ENCODE data around the gene SPATA32. TPM values are rescaled to one million over a fixed set of nuclear protein-coding genes. Genes with fewer than 3 reads are reported as not detected.
"Not testable (repeated sequence)": the region's sequence is repeated elsewhere in the genome, so short reads cannot be mapped to it uniquely, and the experiment has no call there.

Gene SPATA32
- total RNA-seq, 2 experiments from 2014 or later, result 0.20 to 0.27 TPM

DNA sequence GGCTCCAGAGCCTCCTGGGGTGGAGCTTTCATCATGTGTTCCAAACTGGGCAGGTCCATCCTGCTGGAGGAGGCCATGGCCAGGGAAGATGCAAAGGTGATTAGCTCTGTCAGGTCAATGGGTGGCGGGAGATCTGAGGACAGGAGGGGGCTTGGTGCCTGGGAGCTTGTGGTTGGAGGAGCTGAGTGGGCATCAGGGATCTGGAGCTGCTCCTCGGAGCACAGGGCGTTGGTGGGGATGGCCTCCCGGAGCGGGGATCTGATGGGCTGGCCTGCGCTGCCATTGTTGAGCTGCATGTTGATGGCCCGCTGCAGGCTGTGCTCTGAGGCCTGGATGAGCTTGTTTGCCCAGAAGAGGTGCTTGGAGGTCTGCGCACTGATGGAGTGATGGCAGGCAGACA is 6.5 kb downstream of the SPATA32 start:
- H3K4me3 ChIP-seq (ENCODE audit: low read length), result no peak overlapping the region
- intact Hi-C loops (cut with DNase I, micrococcal nuclease), result no loop called here
- H3K27ac ChIP-seq (ENCODE audit: low read depth in 1 of 2, low read length in 2 of 2), result no peak overlapping the region
- H3K4me1 Mint-ChIP-seq (ENCODE audit: low read depth), result peaks cover 68% of the 10 kb centered on the region
- no peak for TF ChIP-seq CTCF (IDR thresholded peaks at IDR 0.05)
- H3K9me3 Mint-ChIP-seq, result no peaks in the 10 kb centered on the region
- DNase-seq (no peak), ATAC-seq (ENCODE audit: poor library complexity) (no peak)
- H3K9me3 ChIP-seq (ENCODE audit: control insufficient read depth in 1 of 2, insufficient read depth in 1 of 2, low read length in 2 of 2), result no peaks in the 10 kb centered on the region
- no peaks in the 10 kb centered on the region for H3K27me3 Mint-ChIP-seq
- peaks cover 51% of the 10 kb centered on the region for H3K4me1 ChIP-seq (ENCODE audit: insufficient read depth, low read length)
- POLR2A ChIA-PET, result interaction anchor here (0.5 to 6.5 kb wide), 6 partner anchors 7 to 61 kb away, joined by 3 to 59 read pairs (median 7); no protein-coding TSS in a partner anchor
- H3K36me3 Mint-ChIP-seq (ENCODE audit: low read depth), result peaks cover 28% of the 10 kb centered on the region
- no peak overlapping the region for H3K4me3 Mint-ChIP-seq
- CTCF ChIA-PET, result interaction anchor here (1.6 to 2.7 kb wide), 3 partner anchors 16 to 36 kb away, joined by 4 to 10 read pairs (median 8); no protein-coding TSS in a partner anchor
- peak overlapping the region; percentile 74 for H3K27ac Mint-ChIP-seq
- H3K36me3 ChIP-seq (ENCODE audit: insufficient read depth, low read length), result peaks cover 12% of the 10 kb centered on the region
- H3K27me3 ChIP-seq (ENCODE audit: control insufficient read depth in 1 of 2, insufficient read depth in 2 of 2, low read length in 2 of 2), result no peaks in the 10 kb centered on the region

DNA sequence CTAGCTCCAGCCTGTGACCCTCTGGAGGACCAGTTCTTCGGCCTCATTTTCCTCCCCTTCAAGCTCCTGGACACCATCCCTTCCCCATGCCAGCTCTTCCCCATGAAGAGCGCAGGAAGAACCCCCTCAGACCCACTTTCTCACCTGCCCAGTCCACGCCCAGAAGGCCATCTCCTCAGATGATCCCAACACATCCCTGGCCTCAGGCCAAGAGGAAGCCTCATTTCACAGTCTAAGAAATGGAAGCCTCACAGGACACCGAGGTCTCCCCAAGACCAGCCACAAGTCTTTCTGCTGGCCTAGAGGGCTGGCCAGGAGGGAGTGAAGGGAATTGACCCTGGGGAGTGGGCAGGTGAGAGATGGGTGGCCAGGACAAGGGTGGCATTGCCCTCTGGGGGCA is 8.0 kb downstream of the SPATA32 start:
- DNase-seq (no peak), ATAC-seq (ENCODE audit: poor library complexity) (no peak)
- Histone ChIP-seq H3K36me3 (ENCODE audit: insufficient read depth, low read length) (peaks cover 23% of the 10 kb centered on the region), H3K27me3 (ENCODE audit: control insufficient read depth in 1 of 2, insufficient read depth in 2 of 2, low read length in 2 of 2) (no peaks in the 10 kb centered on the region), H3K4me3 (ENCODE audit: low read length) (no peak overlapping the region), H3K27ac (ENCODE audit: low read depth in 1 of 2, low read length in 2 of 2) (no peak overlapping the region), H3K4me1 (ENCODE audit: insufficient read depth, low read length) (peaks cover 66% of the 10 kb centered on the region), H3K9me3 (ENCODE audit: control insufficient read depth in 1 of 2, insufficient read depth in 1 of 2, low read length in 2 of 2) (no peaks in the 10 kb centered on the region)
- no peak for TF ChIP-seq CTCF (IDR thresholded peaks at IDR 0.05)
- Mint-ChIP-seq H3K4me3 (no peak overlapping the region), H3K27ac (peak overlapping the region; percentile 100), H3K9me3 (no peaks in the 10 kb centered on the region), H3K27me3 (no peaks in the 10 kb centered on the region), H3K4me1 (ENCODE audit: low read depth) (peaks cover 72% of the 10 kb centered on the region), H3K36me3 (ENCODE audit: low read depth) (peaks cover 34% of the 10 kb centered on the region)
- POLR2A ChIA-PET, result interaction anchor here (1.0 to 4.3 kb wide), 4 partner anchors 9 to 35 kb away, joined by 3 to 23 read pairs (median 4); no protein-coding TSS in a partner anchor
- intact Hi-C loops (cut with DNase I, micrococcal nuclease), result no loop called here
- CTCF ChIA-PET, result interaction anchor here (2.0 to 2.7 kb wide), 2 partner anchors 9 to 35 kb away, joined by 6 to 10 read pairs; no protein-coding TSS in a partner anchor

DNA sequence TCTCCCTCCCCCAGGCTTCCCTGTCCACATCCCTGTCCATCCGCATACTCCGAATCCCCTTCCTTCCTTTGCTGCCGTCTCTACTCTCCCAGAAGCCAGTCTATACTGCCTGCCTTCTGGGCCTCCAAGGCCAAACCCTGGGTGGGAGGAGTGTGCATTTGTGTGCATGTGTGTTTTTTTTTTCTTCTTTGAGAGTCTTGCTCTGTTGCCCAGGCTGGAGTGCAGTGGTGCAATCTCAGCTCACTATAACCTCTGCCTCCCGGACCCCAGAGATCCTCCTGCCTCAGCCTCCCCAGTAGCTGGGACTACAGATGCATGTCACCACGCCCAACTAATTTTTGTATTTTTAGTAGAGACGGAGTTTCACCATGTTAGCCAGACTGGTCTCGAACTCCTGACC is 8.7 kb downstream of the SPATA32 start:
- Histone ChIP-seq H3K36me3 (ENCODE audit: insufficient read depth, low read length) (peaks cover 23% of the 10 kb centered on the region), H3K4me1 (ENCODE audit: insufficient read depth, low read length) (peaks cover 72% of the 10 kb centered on the region)
- H3K9me3 ChIP-seq (ENCODE audit: control insufficient read depth in 1 of 2, insufficient read depth in 1 of 2, low read length in 2 of 2); H3K4me3 ChIP-seq (ENCODE audit: low read length); H3K9me3 Mint-ChIP-seq; intact Hi-C loops (cut with DNase I, micrococcal nuclease); H3K4me3 Mint-ChIP-seq; H3K27me3 Mint-ChIP-seq; H3K27me3 ChIP-seq (ENCODE audit: control insufficient read depth in 1 of 2, insufficient read depth in 2 of 2, low read length in 2 of 2); DNase-seq; H3K27ac ChIP-seq (ENCODE audit: low read depth in 1 of 2, low read length in 2 of 2); ATAC-seq (ENCODE audit: poor library complexity): not testable (repeated sequence)
- peaks cover 41% of the 10 kb centered on the region for H3K36me3 Mint-ChIP-seq (ENCODE audit: low read depth)
- ChIA-PET CTCF (interaction anchor here (2.0 to 2.7 kb wide), 2 partner anchors 10 to 34 kb away, joined by 6 to 10 read pairs; no protein-coding TSS in a partner anchor), POLR2A (interaction anchor here (1.1 to 4.3 kb wide), 2 partner anchors 28 to 34 kb away, joined by 6 to 23 read pairs; no protein-coding TSS in a partner anchor)
- peak overlapping the region; percentile 100 for H3K27ac Mint-ChIP-seq
- peaks cover 79% of the 10 kb centered on the region for H3K4me1 Mint-ChIP-seq (ENCODE audit: low read depth)

GRCh38 chr17:45251931-45252330 is 10.0 kb downstream of the SPATA32 start:
- ATAC-seq (ENCODE audit: poor library complexity), result no peak
- Histone ChIP-seq H3K27ac (ENCODE audit: low read depth in 1 of 2, low read length in 2 of 2) (no peak overlapping the region), H3K36me3 (ENCODE audit: insufficient read depth, low read length) (peaks cover 24% of the 10 kb centered on the region), H3K4me1 (ENCODE audit: insufficient read depth, low read length) (peaks cover 81% of the 10 kb centered on the region), H3K27me3 (ENCODE audit: control insufficient read depth in 1 of 2, insufficient read depth in 2 of 2, low read length in 2 of 2) (no peaks in the 10 kb centered on the region), H3K9me3 (ENCODE audit: control insufficient read depth in 1 of 2, insufficient read depth in 1 of 2, low read length in 2 of 2) (no peaks in the 10 kb centered on the region), H3K4me3 (ENCODE audit: low read length) (no peak overlapping the region)
- intact Hi-C loops (cut with DNase I, micrococcal nuclease), result no loop called here
- Mint-ChIP-seq H3K4me3 (no peak overlapping the region), H3K9me3 (no peaks in the 10 kb centered on the region), H3K27me3 (no peaks in the 10 kb centered on the region), H3K36me3 (ENCODE audit: low read depth) (peaks cover 54% of the 10 kb centered on the region), H3K4me1 (ENCODE audit: low read depth) (peaks cover 80% of the 10 kb centered on the region), H3K27ac (peak overlapping the region; percentile 100)
- DNase-seq, result no peak
- no peak for TF ChIP-seq CTCF (IDR thresholded peaks at IDR 0.05)
- CTCF ChIA-PET, result no interaction called here
- POLR2A ChIA-PET, result no interaction called here

All from CD4-positive, alpha-beta T cell (primary cell).